Breast epithelium (tissue), 3 donors: ENCODE data around the gene GTF2B.

Experiments used
- CTCF ChIP-seq, 3 donors: fragments of 450-650 bp; IDR thresholded peaks; one replicate each; pipeline ENCODE4 v1.5.1; 2016 to 2017; ENCODE audit warnings: antibody characterized with exemption in 3 of 3, mild to moderate bottlenecking in 3 of 3, moderate library complexity in 3 of 3
- POLR2A ChIP-seq: fragments of 450-650 bp; IDR thresholded peaks from one replicate; pipeline ENCODE4 v1.6.1; 2016; ENCODE audit warnings: antibody characterized with exemption, mild to moderate bottlenecking, moderate library complexity
- POLR2AphosphoS5 ChIP-seq, 3 donors: sonication (generic); formaldehyde crosslinking; IDR thresholded peaks; one replicate each; pipeline ENCODE4 v1.6.1; 2017; ENCODE audit warnings: antibody characterized with exemption in 3 of 3

DNA sequence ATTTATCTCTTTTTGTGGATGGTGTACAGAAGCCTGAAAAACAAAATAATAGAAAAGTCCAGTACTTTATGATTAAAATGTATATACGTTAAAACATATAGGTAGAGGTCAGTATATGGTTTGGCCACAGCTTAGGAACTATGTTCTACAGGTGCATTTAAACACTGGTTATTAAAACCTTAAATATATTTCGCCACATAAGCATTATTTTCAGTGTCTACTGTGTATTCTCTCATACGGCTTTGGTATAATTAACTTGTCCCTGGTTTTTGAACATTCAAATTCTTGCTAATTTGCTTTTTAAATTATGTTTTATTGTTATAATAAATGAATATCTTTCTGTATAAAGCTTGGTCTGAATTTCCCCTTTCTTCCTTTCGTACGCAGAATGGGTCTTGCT is 87.9 kb downstream of the GTF2B start:
- TF ChIP-seq POLR2AphosphoS5 (IDR thresholded peaks at IDR 0.05) (no peak), POLR2A (no peak), CTCF (IDR thresholded peaks at IDR 0.05) (no peak)
